AG04450 (cell line): ENCODE results near the gene PSTPIP1. TPM values are rescaled to one million over a fixed set of nuclear protein-coding genes. Genes with fewer than 3 reads are reported as not detected.

Experiments used
- CTCF ChIA-PET: fragments of 300-600, 350-600 bp; formaldehyde crosslinking; extraction: SDS; loops from one replicate; lab custom pipeline; 2022; ENCODE audit warnings: antibody characterized with exemption, inconsistent platforms; lab: Charles Lee
- POLR2A ChIA-PET: fragments of 350-600 bp; formaldehyde crosslinking; extraction: SDS; loops from one replicate; lab custom pipeline; 2021; ENCODE audit warnings: antibody characterized with exemption, inconsistent platforms; lab: Yijun Ruan, JAX
- DNase-seq: peaks from one replicate; pipeline ENCODE4 v3.0.0-alpha.2; 2011; ENCODE audit warnings: low read depth, low spot score
- H3K27ac ChIP-seq: one replicate; pipeline ENCODE4 v1.5.1; 2012; ENCODE audit warnings: low read depth, low read length, control low read depth
- H3K27me3 ChIP-seq: one replicate; pipeline ENCODE4 v1.6.0; 2012; ENCODE audit warnings: low read length; ENCODE audit not compliant: control insufficient read depth, insufficient read depth
- H3K4me3 ChIP-seq: 2 replicates; pipeline ENCODE4 v1.5.1; 2011; ENCODE audit warnings: mild to moderate bottlenecking, low read depth, low read length, control low read depth
- H3K9me3 ChIP-seq: 2 replicates; pipeline ENCODE4 v1.5.1; 2012; ENCODE audit warnings: low read length; ENCODE audit not compliant: control insufficient read depth, insufficient read depth
- polyA plus RNA-seq: library from polyadenylated mRNA; depleted of rRNA; stranded (reverse); fragments of >200 nt; gene quantifications from 2 replicates; pipeline ENCODE4 v1.2.3, GENCODE V29; 2011
- TF ChIP-seq, protein P1 (sequence below): IDR thresholded peaks from 2 replicates; pipeline ENCODE4 v1.5.1; 2011; ENCODE audit warnings: low read depth, low read length, control low read depth, inconsistent platforms

Gene PSTPIP1
- polyA plus RNA-seq, 1 experiment: 0.21 TPM

DNA sequence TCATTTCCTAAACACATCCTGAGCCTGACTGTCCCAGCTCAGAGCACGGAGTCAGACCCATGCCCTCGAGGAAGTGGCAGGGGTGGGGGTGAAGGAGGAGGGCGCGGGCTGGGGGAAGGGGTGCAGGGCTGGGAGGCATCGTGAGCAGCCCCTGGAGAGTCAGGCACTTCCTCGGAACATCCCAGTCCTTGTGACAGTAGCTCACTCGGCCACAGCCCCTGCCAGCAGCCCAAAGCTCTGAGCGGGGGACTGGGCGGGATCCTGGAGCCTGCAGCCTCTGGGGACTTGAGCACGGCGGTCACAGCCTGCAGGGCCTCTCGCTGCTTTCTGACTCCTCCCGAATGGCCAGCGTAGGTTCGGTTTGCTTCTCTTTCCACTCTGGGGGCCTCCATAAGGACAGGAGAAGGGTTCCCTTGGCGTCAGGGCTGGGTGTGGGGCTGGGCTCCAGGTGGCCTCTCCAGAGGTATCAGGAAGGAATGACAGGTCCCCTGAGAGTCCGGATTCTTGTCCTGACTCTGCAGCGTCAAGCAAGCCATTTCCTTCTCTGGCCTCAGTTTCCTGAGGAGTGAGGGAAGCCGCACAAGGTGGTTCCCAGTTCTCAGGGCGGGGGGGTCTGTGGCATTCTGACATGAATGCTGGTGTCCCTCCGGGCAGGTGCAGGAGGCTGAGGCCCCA, 20.9 kb downstream of the PSTPIP1 start:
- no peak for DNase-seq
- no peak overlapping the region for H3K27ac ChIP-seq
- TF ChIP-seq, protein P1, sequence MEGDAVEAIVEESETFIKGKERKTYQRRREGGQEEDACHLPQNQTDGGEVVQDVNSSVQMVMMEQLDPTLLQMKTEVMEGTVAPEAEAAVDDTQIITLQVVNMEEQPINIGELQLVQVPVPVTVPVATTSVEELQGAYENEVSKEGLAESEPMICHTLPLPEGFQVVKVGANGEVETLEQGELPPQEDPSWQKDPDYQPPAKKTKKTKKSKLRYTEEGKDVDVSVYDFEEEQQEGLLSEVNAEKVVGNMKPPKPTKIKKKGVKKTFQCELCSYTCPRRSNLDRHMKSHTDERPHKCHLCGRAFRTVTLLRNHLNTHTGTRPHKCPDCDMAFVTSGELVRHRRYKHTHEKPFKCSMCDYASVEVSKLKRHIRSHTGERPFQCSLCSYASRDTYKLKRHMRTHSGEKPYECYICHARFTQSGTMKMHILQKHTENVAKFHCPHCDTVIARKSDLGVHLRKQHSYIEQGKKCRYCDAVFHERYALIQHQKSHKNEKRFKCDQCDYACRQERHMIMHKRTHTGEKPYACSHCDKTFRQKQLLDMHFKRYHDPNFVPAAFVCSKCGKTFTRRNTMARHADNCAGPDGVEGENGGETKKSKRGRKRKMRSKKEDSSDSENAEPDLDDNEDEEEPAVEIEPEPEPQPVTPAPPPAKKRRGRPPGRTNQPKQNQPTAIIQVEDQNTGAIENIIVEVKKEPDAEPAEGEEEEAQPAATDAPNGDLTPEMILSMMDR: no peak
- CTCF ChIA-PET: interaction anchor here (0.6 kb wide), 1 partner anchor 13 kb away, joined by 3 read pairs; no protein-coding TSS in a partner anchor
- POLR2A ChIA-PET: no interaction called here
- H3K27me3 ChIP-seq: peaks cover 3% of the 10 kb centered on the region
- no peaks in the 10 kb centered on the region for H3K9me3 ChIP-seq
- H3K4me3 ChIP-seq: no peak overlapping the region

- no peak for DNase-seq
- TF ChIP-seq, protein P1: no peak
- Histone ChIP-seq H3K4me3 (no peak overlapping the region), H3K27me3 (peaks cover 3% of the 10 kb centered on the region), H3K27ac (no peak overlapping the region), H3K9me3 (no peaks in the 10 kb centered on the region)
- ChIA-PET CTCF (interaction anchor here (0.6 kb wide), 1 partner anchor 13 kb away, joined by 3 read pairs; no protein-coding TSS in a partner anchor), POLR2A (no interaction called here)
These were observed 21.4 kb downstream of the PSTPIP1 start for GRCh38 chr15:77016321-77016695.

DNA sequence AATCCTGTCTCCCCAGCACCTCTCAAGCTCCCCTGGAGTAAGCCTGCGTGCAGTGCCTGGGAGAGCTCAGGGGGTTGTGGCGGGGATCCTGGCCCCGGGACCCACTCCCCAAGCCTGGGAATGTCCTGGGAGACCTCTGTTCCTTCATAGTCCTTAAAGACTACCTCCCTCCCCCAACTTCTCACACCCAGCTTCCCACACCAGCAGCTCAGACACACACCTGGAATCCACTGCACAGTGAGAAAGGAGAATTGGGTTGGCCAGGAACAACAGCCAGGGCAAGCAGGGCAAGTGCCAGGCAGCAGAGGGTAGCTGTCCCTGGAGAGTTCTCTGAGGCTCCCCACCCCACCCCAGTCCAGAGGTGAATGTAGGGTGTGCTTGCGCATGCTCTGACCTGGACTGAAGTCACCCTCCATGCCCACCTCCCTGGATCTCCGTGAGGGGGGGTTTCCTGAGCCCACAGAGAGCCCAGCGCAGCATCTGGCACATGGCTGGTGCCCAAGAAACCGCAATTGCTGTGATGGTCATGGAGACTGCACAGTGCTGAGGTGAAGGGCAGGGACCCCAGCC, 22.2 kb downstream of the PSTPIP1 start:
- TF ChIP-seq, protein P1: no peak
- Histone ChIP-seq H3K27me3 (peaks cover 3% of the 10 kb centered on the region), H3K4me3 (no peak overlapping the region), H3K9me3 (no peaks in the 10 kb centered on the region), H3K27ac (no peak overlapping the region)
- DNase-seq: no peak
- ChIA-PET CTCF (no interaction called here), POLR2A (no interaction called here)

GRCh38 chr15:77017761-77018720, 23.1 kb downstream of the PSTPIP1 start:
- Histone ChIP-seq H3K9me3 (no peaks in the 10 kb centered on the region), H3K4me3 (no peak overlapping the region), H3K27ac (no peak overlapping the region), H3K27me3 (peaks cover 3% of the 10 kb centered on the region)
- DNase-seq: no peak
- ChIA-PET CTCF (no interaction called here), POLR2A (no interaction called here)
- TF ChIP-seq, protein P1: no peak
